KBM-7 (cell line): ENCODE measurements around the gene TSC22D2.

Experiments
- DNase-seq: peaks from one replicate; pipeline ENCODE4 v3.0.0-alpha.2; 2015
- in situ Hi-C: fragments of 300-500 bp; cut with MboI; formaldehyde crosslinking; loops from 2 replicates; pipeline ENCODE4 v1.14.3; 2020; ENCODE audit warnings: low sequenced_read_pairs, low pct_unique_long_range_greater_than_20kb, mixed read lengths

TSC22D2 gene

DNA sequence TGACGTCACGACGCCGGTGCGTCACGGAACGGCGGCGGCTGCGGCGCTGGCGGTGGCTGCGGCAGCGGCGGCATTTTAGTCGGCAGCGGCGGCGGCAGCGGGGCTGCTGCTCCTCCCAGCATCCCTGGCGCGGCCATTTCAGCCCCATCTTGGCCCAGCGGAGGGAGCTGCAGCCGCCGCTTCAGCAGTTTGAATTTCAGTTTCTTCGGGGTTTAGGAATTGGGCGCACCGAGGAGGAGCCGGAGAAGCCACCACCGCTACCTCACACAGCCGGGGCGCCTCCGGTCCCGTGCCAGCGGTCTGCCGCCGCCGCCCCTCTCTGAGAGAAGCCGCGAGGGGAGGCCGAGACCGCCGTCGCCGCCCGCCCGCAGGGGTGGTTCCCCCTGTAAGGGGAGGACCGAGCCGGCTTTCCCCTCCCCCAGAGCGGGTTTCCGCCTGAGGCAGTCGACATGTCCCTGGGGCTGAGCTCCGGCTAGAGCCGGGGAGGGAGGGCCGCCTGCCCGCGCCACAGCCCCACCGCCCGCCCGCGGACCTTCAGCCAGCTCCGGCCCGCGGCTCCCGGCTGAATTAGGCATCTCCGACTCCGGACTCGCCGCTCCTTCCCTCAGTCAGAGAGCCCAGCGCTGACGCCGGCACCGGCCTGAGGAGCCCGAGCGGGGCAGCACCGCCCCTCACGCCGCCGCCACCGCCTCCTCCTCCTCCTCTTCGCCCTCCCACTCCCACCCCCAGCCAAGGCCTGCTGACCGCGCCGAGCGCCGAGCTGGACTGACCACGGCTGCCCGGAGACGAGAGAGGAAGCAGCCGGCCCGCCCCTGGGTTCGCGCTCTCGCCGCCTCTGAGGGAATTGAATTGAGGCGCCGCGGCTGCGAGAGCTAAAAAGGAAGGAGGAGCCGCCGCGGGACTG lies at the start of gene TSC22D2:
Gene TSC22D2, plus strand, starts transcription at position 78 of the 904 bp plus-strand sequence. CDS start 1,053 bp downstream, outside the sequence.
- in situ Hi-C loops: no loop called here
- peak; percentile 88 for DNase-seq

DNA sequence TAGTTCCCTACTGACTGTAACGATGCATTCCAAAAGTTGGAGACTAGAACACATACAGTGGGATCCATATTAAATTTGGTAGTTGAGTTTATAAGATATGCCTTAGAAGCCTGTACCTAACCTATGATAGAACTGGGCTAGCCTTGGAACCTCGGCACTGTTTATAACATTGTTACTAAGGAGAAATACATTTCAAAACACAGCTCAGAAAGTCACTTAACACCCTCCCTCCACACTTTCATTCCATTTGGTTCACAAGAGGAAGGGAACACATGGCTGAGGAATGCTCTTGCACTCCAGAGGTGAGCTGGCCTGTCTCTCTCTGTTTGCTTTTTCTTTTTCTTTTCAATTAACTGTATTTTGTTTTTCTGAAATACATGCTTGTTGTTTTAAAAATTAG lies 48.7 kb upstream of the TSC22D2 start:
- in situ Hi-C loops: no loop called here
- DNase-seq: no peak

DNA sequence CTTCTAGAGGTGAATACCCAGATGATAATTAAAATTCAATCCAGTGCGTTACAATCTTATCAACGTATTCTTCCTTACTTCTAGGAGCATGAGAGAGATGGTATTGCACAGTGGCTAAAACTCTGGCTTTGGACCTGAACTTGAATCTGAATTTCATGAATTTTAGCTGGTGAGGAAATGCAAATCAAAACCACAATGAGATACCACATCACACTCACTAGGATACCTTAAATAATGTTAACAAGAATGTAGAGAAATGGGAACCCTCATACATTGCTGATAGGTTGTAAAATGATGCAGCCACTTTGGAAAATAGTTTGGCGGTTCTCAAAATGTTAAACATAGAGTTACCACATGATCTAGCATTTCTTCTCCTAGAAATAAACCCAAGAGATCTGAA lies 47.1 kb upstream of the TSC22D2 start:
- in situ Hi-C loops: no loop called here
- DNase-seq: no peak

- DNase-seq: no peak
- in situ Hi-C loops: no loop called here
These were observed 45.4 kb upstream of the TSC22D2 start for GRCh38 chr3:150362515-150363302.

DNA sequence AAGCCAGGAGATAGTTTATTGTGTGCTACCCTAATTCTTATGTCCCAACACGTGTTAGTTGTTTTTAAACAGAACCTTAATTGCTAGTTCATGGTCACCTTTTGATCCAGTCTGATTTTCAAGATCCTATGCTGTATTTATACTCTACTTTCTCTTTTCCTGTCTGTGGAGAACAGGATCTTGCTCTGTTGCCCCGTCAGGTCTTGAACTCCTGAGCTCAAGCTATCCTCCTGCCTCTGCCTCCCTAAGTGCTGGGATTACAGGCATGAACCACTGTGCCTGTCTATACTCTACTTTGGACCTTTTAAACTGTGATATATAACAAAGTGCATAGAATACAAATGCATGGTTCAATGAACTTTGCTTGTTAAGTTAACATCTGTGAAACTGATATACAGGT lies 44.7 kb upstream of the TSC22D2 start:
- no peak for DNase-seq
- in situ Hi-C loops: no loop called here

- no peak for DNase-seq
- in situ Hi-C loops: no loop called here
These were observed 42.9 kb upstream of the TSC22D2 start for GRCh38 chr3:150365132-150365604.

DNA sequence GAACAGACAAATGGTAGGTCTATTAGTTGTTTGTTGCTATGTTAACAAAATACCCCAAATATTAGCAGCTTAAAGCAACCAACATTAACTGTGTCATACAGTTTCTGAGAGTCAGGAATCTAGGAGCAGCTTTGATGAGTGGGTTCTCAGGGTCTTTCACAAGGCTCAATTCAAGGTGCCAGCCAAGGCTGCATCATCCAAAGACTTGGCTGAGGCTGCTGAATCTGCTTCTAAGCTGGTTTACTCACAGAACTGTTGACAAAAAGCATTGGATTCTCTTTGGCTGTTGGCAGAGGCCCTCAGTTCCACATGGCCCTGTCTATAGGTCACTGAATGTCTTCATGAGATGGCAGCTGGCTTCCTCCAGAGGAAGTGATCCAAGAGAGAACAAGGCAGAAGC lies 40.3 kb upstream of the TSC22D2 start:
- in situ Hi-C loops: no loop called here
- no peak for DNase-seq

GRCh38 chr3:150370122-150370602 lies 37.9 kb upstream of the TSC22D2 start:
- no peak for DNase-seq
- in situ Hi-C loops: no loop called here

- in situ Hi-C loops: no loop called here
- no peak for DNase-seq
These were observed 37.1 kb upstream of the TSC22D2 start for GRCh38 chr3:150370999-150371398.

GRCh38 chr3:150371741-150372254 lies 36.3 kb upstream of the TSC22D2 start:
- DNase-seq: peak; percentile 68
- in situ Hi-C loops: no loop called here

DNA sequence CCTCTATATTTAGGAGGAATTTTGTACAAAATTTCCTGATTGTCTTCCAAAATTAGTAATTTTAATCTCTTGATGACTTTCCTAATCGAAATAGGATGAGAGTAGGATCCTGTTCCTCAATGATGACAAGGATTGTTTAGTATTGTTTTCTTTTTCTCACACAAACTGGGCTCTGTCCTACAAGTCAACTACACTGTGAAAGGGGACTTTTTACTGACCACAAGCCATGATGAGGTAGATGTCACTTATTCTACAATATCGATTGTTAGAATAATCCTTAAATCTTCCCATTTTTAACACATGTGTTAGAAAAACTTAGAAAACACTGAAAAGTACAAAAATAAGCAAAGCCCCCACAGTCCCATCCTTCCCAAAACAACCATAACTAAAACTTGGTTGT lies 35.8 kb upstream of the TSC22D2 start:
- no peak for DNase-seq
- in situ Hi-C loops: no loop called here

GRCh38 chr3:150372722-150373121 lies 35.4 kb upstream of the TSC22D2 start:
- in situ Hi-C loops: no loop called here
- no peak for DNase-seq

- in situ Hi-C loops: no loop called here
These were observed 34.7 kb upstream of the TSC22D2 start for GRCh38 chr3:150373234-150373875.

DNA sequence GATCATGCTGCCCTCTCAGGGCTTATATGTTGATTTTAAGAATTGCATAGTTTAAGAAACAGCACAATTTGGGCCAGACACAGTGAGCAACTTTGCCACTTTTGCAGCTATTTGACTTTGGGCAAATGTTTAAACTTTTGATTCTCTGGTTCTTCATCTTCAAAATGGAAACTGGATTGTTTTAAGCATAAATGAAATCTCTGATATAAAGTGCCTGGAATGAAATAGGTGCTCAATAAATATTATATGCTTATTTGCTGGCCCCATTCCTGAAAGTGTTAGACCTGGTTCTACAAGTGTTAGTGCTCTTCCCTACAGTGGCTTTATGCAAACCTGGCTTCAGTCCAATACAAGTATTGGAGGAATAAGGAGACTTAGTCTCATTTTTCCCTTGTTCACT lies 33.1 kb upstream of the TSC22D2 start:
- DNase-seq: no peak
- in situ Hi-C loops: no loop called here

More at GRCh38 chr3:150373234-150373875, 34.7 kb upstream of the TSC22D2 start:
- no peak for DNase-seq

DNA sequence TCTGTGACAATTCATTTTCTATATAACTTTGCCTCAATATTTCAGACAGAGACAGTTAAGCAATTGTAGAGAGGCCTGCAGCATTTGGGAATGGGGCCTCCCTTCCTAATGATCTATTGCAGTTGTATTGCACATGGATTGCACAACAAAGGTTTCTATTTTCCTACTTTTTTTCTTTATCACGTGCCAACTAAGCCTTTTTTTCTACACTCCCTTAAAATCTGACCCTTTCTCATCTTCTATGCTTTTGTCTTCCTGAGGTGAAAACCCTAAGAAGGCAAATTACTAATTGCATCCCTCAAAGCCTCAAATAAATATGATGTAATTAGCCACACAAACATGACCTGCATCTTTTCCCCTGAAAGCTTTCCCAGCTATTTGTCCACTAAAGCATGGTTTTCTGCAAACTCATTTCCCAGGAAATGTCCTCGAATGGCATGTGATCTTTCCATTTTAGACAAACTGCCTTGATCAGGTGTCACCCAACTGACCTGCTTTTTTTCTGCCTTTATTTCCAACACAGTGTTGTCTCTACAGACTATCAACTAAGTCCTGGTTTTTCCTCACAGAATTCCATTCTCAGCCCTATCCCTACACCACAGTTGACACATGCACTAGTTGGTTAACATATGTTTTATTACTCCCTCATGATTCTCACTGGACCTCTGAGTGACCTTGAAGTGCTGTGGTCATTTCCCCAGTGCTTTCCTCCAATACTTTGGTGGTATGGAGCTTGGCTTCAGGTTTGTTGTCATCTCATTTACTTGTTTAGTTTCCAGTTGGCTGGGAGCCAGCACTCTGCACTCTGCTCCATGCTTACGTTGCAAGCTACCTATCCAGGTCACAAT lies 31.9 kb upstream of the TSC22D2 start:
- no peak for DNase-seq
- in situ Hi-C loops: no loop called here

- no peak for DNase-seq
- in situ Hi-C loops: no loop called here
These were observed 30.3 kb upstream of the TSC22D2 start for GRCh38 chr3:150377601-150378300.

GRCh38 chr3:150378301-150378748 lies 29.8 kb upstream of the TSC22D2 start:
- in situ Hi-C loops: no loop called here
- no peak for DNase-seq

DNA sequence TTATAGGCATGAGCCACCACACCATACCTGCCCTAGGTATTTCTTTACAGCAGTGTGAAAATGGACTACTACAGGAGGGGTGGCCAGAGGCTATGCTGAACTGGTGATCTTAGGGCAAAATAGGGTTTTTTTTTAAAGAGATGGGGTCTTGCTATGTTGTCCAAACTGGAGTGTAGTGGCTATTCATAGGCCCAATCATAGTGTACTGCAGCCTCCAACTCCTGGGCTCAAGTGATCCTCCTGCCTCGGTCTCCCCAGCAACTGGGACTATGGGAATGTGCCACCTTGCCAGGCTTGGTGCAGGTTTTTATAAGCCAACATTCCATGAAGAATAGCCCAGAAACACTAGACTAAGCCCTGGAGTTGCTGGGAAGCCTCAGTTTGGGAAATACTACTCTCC lies 28.6 kb upstream of the TSC22D2 start:
- in situ Hi-C loops: no loop called here
- DNase-seq: no peak
